GM12878 (cell line): Measurements from ENCODE around the gene ERVW-1. TPM values are rescaled to one million over a fixed set of nuclear protein-coding genes. Genes with fewer than 3 reads are reported as not detected.

Experiments
- ATAC-seq: fragments of 200-7000 bp; cut with Tn5 transposase; 3 replicates; pipeline ENCODE4 v1.9.1; 2020; ENCODE audit warnings: mild to moderate bottlenecking, moderate library complexity
- BruUV-seq: library from RNA; stranded (reverse); fragments of 400-500 nt; replicated peaks from 2 replicates; lab custom pipeline; 2021; lab: Mats Ljungman, UMichigan
- CTCF ChIA-PET: fragments of 300-600 bp; sonication (Branson Sonifier 250); formaldehyde crosslinking; extraction: SDS; loops from one replicate; lab custom pipeline; 2021; ENCODE audit warnings: inconsistent platforms; lab: Yijun Ruan, JAX
- POLR2A ChIA-PET: fragments of 350-600 bp; formaldehyde crosslinking; extraction: SDS; loops from one replicate; lab custom pipeline; 2021; ENCODE audit warnings: inconsistent platforms; lab: Charles Lee
- RAD21 ChIA-PET: fragments of 300-600 bp; sonication (Branson Sonifier 250); formaldehyde crosslinking; loops from one replicate; lab custom pipeline; 2023; ENCODE audit warnings: antibody characterized with exemption; ENCODE audit not compliant: unreplicated experiment; lab: Charles Lee
- SMC1A ChIA-PET: fragments of 300-600 bp; sonication (Branson Sonifier 250); formaldehyde crosslinking; loops from one replicate; lab custom pipeline; 2023; ENCODE audit not compliant: unreplicated experiment, uncharacterized antibody; lab: Charles Lee
- DNase-seq: peaks from one replicate; pipeline ENCODE4 v3.0.0-alpha.2; 2011; ENCODE audit warnings: low read depth, low spot score
- FAIRE-seq: peaks from 3 replicates; lab custom pipeline; 2011; peaks lifted over from hg19 to GRCh38; lab: Jason Lieb, UNC
- H2AFZ ChIP-seq: 2 replicates; pipeline ENCODE4 v1.6.0; 2011; ENCODE audit warnings: low read depth, low read length, control low read depth; ENCODE audit not compliant: control insufficient read depth
- H3K27ac ChIP-seq: 2 replicates; pipeline ENCODE4 v1.5.1; 2011; ENCODE audit warnings: control low read depth; ENCODE audit not compliant: control insufficient read depth, insufficient read depth
- H3K27me3 ChIP-seq, 2 experiments: replicated peaks in 1 of 2; 2 replicates each; pipeline versions ENCODE4 v1.6.0 to v1.6.1; 2011; ENCODE audit warnings: low read length in 1 of 2; ENCODE audit not compliant: control insufficient read depth in 2 of 2, insufficient read depth in 2 of 2
- H3K36me3 ChIP-seq, 2 experiments: 2 replicates each; pipeline ENCODE4 v1.5.1; 2011; ENCODE audit warnings: low read length in 1 of 2; ENCODE audit not compliant: control insufficient read depth in 2 of 2, insufficient read depth in 2 of 2
- H3K4me1 ChIP-seq: 2 replicates; pipeline ENCODE4 v1.6.1; 2011; ENCODE audit warnings: mild to moderate bottlenecking, low read length, moderate library complexity, mixed read lengths; ENCODE audit not compliant: control insufficient read depth, insufficient read depth
- H3K4me2 ChIP-seq: 2 replicates; pipeline ENCODE4 v1.6.0; 2011; ENCODE audit warnings: control low read depth; ENCODE audit not compliant: control insufficient read depth, insufficient read depth
- H3K4me3 ChIP-seq: fragments of 200-600 bp; sonication (generic); 2 replicates; pipeline ENCODE4 v1.5.1; 2016
- H3K79me2 ChIP-seq: 2 replicates; pipeline ENCODE4 v1.6.0; 2011; ENCODE audit warnings: low read length; ENCODE audit not compliant: control insufficient read depth, insufficient read depth
- H3K9ac ChIP-seq: 2 replicates; pipeline ENCODE4 v1.8.0; 2011; ENCODE audit warnings: low read length, control low read depth, mixed read lengths; ENCODE audit not compliant: control insufficient read depth, insufficient read depth
- H3K9me3 ChIP-seq: replicated peaks from 3 replicates; pipeline ENCODE4 v1.5.1; 2011; ENCODE audit warnings: mild to moderate bottlenecking, low read length; ENCODE audit not compliant: control insufficient read depth, insufficient read depth
- H4K20me1 ChIP-seq: 2 replicates; pipeline ENCODE4 v1.6.0; 2011; ENCODE audit not compliant: control insufficient read depth, insufficient read depth
- BACH1 ChIP-seq: fragments of 450-650 bp; IDR thresholded peaks from 2 replicates; pipeline ENCODE4 v1.6.1; 2017; ENCODE audit warnings: mild to moderate bottlenecking, borderline replicate concordance
- BHLHE40 ChIP-seq, 2 experiments: fragments of 450-650 bp in 1 of 2; IDR thresholded peaks; 2 replicates each; pipeline ENCODE4 v1.6.1; 2011 to 2017; ENCODE audit warnings: low read depth in 2 of 2, borderline replicate concordance in 1 of 2, improper control_type of control experiment in 1 of 2, low read length in 1 of 2, mild to moderate bottlenecking in 1 of 2
- CREB1 ChIP-seq: IDR thresholded peaks from 2 replicates; pipeline ENCODE4 v1.6.1; 2012; ENCODE audit warnings: low read depth, mild to moderate bottlenecking, inconsistent platforms
- FOXK2 ChIP-seq: fragments of 450-650 bp; IDR thresholded peaks from 2 replicates; pipeline ENCODE4 v1.6.1; 2017; ENCODE audit warnings: mild to moderate bottlenecking, moderate library complexity
- KLF5 ChIP-seq: fragments of 450-650 bp; IDR thresholded peaks from 2 replicates; pipeline ENCODE4 v1.6.1; 2014; ENCODE audit warnings: mild to moderate bottlenecking; ENCODE audit not compliant: partially characterized antibody
- NFIC ChIP-seq: IDR thresholded peaks from 2 replicates; pipeline ENCODE4 v1.6.1; 2012; ENCODE audit warnings: low read depth, mild to moderate bottlenecking, inconsistent platforms, low read length, moderate library complexity
- NR2F1 ChIP-seq: fragments of 450-650 bp; conservative IDR thresholded peaks from 2 replicates; pipeline ENCODE4 v1.6.1; 2017; ENCODE audit warnings: mild to moderate bottlenecking
- RAD51 ChIP-seq: fragments of 450-650 bp; IDR thresholded peaks from 2 replicates; pipeline ENCODE4 v1.6.1; 2016; ENCODE audit warnings: moderate library complexity, mild to moderate bottlenecking, inconsistent platforms
- SREBF1 ChIP-seq: IDR thresholded peaks from 2 replicates; pipeline ENCODE4 v1.6.1; 2012; ENCODE audit warnings: mild to moderate bottlenecking, low read length
- SUZ12 ChIP-seq: fragments of 200-600 bp; sonication (generic); IDR thresholded peaks from one replicate; pipeline ENCODE4 v1.6.1; 2018; ENCODE audit warnings: antibody characterized with exemption, mild to moderate bottlenecking; ENCODE audit not compliant: unreplicated experiment
- TCF7 ChIP-seq: IDR thresholded peaks from 2 replicates; pipeline ENCODE4 v1.6.1; 2014; ENCODE audit warnings: antibody characterized with exemption, borderline replicate concordance
- ZNF274 ChIP-seq: IDR thresholded peaks from one replicate; pipeline ENCODE4 v1.8.0; 2011; ENCODE audit not compliant: insufficient read length, insufficient read depth
- WGBS: methylation state at CpG from one replicate; pipeline ENCODE4 v1.1.6; 2016; ENCODE audit warnings: low lambda C conversion rate; ENCODE audit not compliant: insufficient replicate concordance, insufficient coverage; ENCODE audit errors: missing lambda C conversion rate; 5-methylcytosine and 5-hydroxymethylcytosine counted together
- in situ Hi-C: fragments of 300-500 bp; cut with MboI; formaldehyde crosslinking; loops from 9 replicates; pipeline ENCODE4 v1.14.3; 2018; ENCODE audit warnings: mixed read lengths
- intact Hi-C: fragments of 100-400 bp; cut with micrococcal nuclease; formaldehyde crosslinking; loops from one replicate; pipeline ENCODE4 v1.14.2; 2022; ENCODE audit not compliant: unreplicated experiment
- polyA plus RNA-seq, 11 experiments: library from polyadenylated mRNA; depleted of rRNA in 4 of 11; unstranded in 6 of 11; stranded (reverse) in 5 of 11; fragments of >200 nt; fragmentation: Nextera tagmentation in 4 of 11; fragmentation: Illumina TruSeq in 1 of 11; extraction: Ambion mirVana in 4 of 11; extraction: Trizol in 1 of 11; gene quantifications; 1 replicate in 1 of 11; 2 replicates in 10 of 11; pipeline versions ENCODE4 v1.2.1 to v1.2.3, GENCODE V29; 2011 to 2016; ENCODE audit warnings: inconsistent platforms in 2 of 11, missing spikeins in 2 of 11, low read depth in 1 of 11
- total RNA-seq, 4 experiments: library from RNA; depleted of rRNA in 3 of 4; stranded (reverse); fragments of >200 nt in 3 of 4; fragmentation: Illumina TruSeq in 1 of 4; extraction: Trizol in 1 of 4; gene quantifications; 2 replicates each; pipeline versions ENCODE4 v1.2.1 to v1.2.3, GENCODE V29; 2013 to 2021
- TF ChIP-seq, protein P1 (sequence below), 3 experiments: IDR thresholded peaks in 2 of 3; conservative IDR thresholded peaks in 1 of 3; 2 replicates each; pipeline ENCODE4 v1.5.1; 2011; ENCODE audit warnings: low read depth in 3 of 3, low read length in 3 of 3, mild to moderate bottlenecking in 3 of 3, control low read depth in 2 of 3, moderate library complexity in 2 of 3, inconsistent platforms in 1 of 3, mixed read lengths in 1 of 3; ENCODE audit not compliant: control insufficient read depth in 2 of 3, insufficient read depth in 1 of 3; ENCODE audit errors: extremely low read depth in 1 of 3
- TF ChIP-seq, protein P2 (sequence below): IDR thresholded peaks from 2 replicates; pipeline ENCODE4 v1.6.1; 2011; ENCODE audit warnings: borderline replicate concordance, low read depth, mild to moderate bottlenecking, moderate library complexity, low read length; ENCODE audit not compliant: insufficient read depth, poor library complexity, severe bottlenecking
- TF ChIP-seq, protein P3 (sequence below): fragments of 450-650 bp; IDR thresholded peaks from 2 replicates; pipeline ENCODE4 v1.6.1; 2017; ENCODE audit warnings: mild to moderate bottlenecking, low read depth, inconsistent platforms; ENCODE audit not compliant: poor library complexity, severe bottlenecking

ERVW-1 gene
- total and polyA plus RNA-seq, 10 of the 15 experiments (the other 5 are each of a cell fraction or from before 2014, with no cell fraction given) = 0.05 TPM; not detected in 9

DNA sequence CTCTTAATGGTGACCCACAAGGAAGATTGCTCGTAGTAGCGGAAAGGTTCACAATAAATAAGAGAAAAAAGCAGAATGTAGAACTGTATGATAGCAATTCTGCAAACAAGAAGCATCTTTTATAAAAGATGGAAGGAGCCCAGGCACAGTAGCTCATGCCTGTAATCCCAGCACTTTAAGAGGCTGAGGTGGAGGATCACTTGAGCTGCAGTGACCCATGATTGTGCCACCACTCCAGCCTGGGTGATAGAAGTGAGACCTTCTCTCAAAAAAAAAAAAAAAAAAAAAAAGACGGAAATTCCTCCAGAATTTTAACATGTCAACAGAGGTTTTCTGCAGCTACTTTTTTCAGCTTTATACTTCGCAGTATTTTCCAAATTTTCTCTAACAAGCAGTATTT is 17.2 kb downstream of the ERVW-1 start (continued):
- TF ChIP-seq BHLHE40 (IDR thresholded peaks at IDR 0.05; ENCODE audit: borderline replicate concordance in 1 of 2, low read depth in 2 of 2, low read length in 1 of 2) = no peak

DNA sequence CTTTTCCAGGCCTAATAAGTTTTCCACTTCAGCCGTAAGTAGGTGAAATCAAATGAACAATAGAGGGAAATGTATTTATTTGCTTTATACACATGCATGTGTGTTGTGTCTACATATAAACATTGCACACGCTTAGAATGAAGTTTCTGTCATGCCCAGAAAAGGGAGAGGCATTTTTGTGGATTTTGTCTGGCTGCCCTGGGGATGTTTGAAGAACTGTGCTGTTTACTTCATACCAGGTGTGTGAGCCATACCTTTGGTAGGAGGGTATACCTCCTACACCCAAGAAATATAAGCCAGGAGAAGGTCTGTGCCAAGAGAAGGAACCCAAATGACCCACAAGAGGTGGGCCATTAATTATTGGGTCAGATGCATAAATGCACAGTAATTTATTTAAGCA is 17.6 kb downstream of the ERVW-1 start:
- 94% methylated on average over 2 of the region's 2 CpGs for WGBS
- Histone ChIP-seq H3K79me2 (no peaks in the 10 kb centered on the region), H3K27me3 (no peaks in the 10 kb centered on the region), H4K20me1 (no peaks in the 10 kb centered on the region), H3K9me3 (no peaks in the 10 kb centered on the region), H3K4me1 (no peaks in the 10 kb centered on the region), H3K27ac (no peak overlapping the region), H2AFZ (no peak overlapping the region), H3K4me2 (no peak overlapping the region), H3K36me3 (peaks cover 0 to 8% of the 10 kb centered on the region in 2 experiments; a peak in 1 of 4 replicates), H3K9ac (no peak overlapping the region), H3K4me3 (no peak overlapping the region)
- no peak for ATAC-seq
- no peak for FAIRE-seq
- ChIA-PET SMC1A (no interaction called here), CTCF (interaction anchor here (1.0 to 3.8 kb wide), 8 partner anchors 12 to 406 kb away, joined by 3 to 37 read pairs (median 6); partner anchors contain the start of genes ERVW-1, GATAD1, LRRD1 and RBM48), RAD21 (interaction anchor here (0.7 to 0.9 kb wide), 2 partner anchors 36 to 142 kb away, joined by 3 to 4 read pairs; no protein-coding TSS in a partner anchor), POLR2A (no interaction called here)
- intact Hi-C loops = loop anchor here (10.0 kb wide), 1 partner anchor 595 kb away; no protein-coding TSS in a partner anchor
- no TSS peak for BruUV-seq
- in situ Hi-C loops = no loop called here
- no peak for DNase-seq
- TF ChIP-seq, protein P1, sequence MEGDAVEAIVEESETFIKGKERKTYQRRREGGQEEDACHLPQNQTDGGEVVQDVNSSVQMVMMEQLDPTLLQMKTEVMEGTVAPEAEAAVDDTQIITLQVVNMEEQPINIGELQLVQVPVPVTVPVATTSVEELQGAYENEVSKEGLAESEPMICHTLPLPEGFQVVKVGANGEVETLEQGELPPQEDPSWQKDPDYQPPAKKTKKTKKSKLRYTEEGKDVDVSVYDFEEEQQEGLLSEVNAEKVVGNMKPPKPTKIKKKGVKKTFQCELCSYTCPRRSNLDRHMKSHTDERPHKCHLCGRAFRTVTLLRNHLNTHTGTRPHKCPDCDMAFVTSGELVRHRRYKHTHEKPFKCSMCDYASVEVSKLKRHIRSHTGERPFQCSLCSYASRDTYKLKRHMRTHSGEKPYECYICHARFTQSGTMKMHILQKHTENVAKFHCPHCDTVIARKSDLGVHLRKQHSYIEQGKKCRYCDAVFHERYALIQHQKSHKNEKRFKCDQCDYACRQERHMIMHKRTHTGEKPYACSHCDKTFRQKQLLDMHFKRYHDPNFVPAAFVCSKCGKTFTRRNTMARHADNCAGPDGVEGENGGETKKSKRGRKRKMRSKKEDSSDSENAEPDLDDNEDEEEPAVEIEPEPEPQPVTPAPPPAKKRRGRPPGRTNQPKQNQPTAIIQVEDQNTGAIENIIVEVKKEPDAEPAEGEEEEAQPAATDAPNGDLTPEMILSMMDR (IDR thresholded peaks at IDR 0.05 in 2 of 3, conservative IDR thresholded peaks at IDR 0.05 in 1 of 3; ENCODE audit: control insufficient read depth in 2 of 3, extremely low read depth in 1 of 3, insufficient read depth in 1 of 3, low read depth in 3 of 3, low read length in 3 of 3) = no peak
- TF ChIP-seq SREBF1 (no peak), ZNF274 (no peak), NR2F1 (no peak), NFIC (no peak), SUZ12 (no peak), RAD51 (no peak), TCF7 (no peak), KLF5 (no peak), CREB1 (no peak), BACH1 (no peak), FOXK2 (no peak)
- TF ChIP-seq, protein P2, sequence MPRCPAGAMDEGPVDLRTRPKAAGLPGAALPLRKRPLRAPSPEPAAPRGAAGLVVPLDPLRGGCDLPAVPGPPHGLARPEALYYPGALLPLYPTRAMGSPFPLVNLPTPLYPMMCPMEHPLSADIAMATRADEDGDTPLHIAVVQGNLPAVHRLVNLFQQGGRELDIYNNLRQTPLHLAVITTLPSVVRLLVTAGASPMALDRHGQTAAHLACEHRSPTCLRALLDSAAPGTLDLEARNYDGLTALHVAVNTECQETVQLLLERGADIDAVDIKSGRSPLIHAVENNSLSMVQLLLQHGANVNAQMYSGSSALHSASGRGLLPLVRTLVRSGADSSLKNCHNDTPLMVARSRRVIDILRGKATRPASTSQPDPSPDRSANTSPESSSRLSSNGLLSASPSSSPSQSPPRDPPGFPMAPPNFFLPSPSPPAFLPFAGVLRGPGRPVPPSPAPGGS = no peak
- TF ChIP-seq, protein P3, sequence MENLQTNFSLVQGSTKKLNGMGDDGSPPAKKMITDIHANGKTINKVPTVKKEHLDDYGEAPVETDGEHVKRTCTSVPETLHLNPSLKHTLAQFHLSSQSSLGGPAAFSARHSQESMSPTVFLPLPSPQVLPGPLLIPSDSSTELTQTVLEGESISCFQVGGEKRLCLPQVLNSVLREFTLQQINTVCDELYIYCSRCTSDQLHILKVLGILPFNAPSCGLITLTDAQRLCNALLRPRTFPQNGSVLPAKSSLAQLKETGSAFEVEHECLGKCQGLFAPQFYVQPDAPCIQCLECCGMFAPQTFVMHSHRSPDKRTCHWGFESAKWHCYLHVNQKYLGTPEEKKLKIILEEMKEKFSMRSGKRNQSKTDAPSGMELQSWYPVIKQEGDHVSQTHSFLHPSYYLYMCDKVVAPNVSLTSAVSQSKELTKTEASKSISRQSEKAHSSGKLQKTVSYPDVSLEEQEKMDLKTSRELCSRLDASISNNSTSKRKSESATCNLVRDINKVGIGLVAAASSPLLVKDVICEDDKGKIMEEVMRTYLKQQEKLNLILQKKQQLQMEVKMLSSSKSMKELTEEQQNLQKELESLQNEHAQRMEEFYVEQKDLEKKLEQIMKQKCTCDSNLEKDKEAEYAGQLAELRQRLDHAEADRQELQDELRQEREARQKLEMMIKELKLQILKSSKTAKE = no peak
